GM19324 (cell line): Measurements from ENCODE around the gene TSHZ2.
"Not testable (repeated sequence)": the region's sequence is repeated elsewhere in the genome, so short reads cannot be mapped to it uniquely, and the experiment has no call there.

Source experiments
- ATAC-seq: cut with Tn5 transposase; IDR thresholded peaks from one replicate; pipeline ENCODE4 v1.9.1; 2021; ENCODE audit warnings: mild to moderate bottlenecking, moderate library complexity; ENCODE audit not compliant: unreplicated experiment, low FRiP score

Gene TSHZ2

DNA sequence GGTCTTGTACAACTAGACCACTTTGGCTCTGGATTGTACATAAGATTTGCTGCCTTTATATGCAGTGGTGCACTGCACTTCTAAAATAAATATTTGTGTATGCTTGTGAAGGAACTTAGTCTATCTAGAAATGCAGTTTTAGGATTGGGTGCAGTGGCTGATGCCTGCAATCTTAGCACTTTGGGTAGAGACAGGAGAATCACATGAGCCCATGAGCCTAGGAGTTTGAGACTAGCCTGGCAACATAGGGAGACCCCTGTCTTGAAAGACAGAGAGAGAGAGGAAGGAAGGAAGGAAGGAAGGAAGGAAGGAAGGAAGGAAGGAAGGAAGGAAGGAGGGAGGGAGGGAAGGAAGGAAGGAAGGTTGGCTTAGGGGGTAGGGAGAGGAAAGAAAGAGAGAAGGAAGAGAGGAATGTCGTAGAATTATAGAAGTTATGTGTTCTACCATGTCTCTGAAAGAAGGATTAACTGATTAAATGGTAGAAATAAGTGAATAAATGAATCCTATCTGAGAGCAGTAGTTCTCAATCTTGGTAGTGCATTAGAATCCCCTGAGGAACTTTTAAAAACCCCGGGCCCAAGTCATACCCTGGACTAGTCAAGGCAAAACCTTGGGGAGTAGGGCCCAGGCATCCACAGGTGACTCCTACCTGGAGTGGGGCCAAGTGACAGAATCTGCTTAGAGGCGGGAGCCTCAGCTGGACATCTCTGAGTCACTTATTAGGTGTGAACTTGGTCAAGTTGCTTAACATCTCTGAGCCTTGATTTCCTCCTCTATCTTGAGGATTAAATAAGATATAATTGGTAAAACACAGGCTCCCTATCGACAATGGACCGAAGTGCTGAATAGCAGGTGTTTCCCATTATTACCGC is 491.2 kb downstream of the TSHZ2 start:
- no peak for ATAC-seq

- ATAC-seq: no peak
Observed at GRCh38 chr20:53466279-53466678, 494.1 kb downstream of the TSHZ2 start.

DNA sequence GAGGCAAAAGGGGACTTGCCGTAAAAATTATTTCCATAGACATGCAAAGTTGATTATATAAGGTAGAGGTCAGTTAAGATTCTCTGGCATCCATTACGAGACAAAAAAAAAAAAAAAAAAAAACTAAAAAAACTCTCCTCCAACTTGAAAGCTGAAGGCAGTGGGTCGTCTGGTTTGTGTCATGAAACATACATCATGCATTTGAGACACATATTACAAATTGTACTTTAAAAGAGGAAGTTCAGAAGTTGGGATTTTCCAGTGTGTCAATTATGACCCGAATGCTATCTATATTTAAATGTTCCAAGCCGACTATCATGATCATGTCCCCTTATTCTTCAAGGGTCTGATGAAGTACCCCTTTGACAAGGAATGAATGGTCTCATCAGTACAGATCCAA is 496.4 kb downstream of the TSHZ2 start:
- ATAC-seq: no peak

GRCh38 chr20:53472859-53473258 is 500.7 kb downstream of the TSHZ2 start:
- ATAC-seq: not testable (repeated sequence)

GRCh38 chr20:53480913-53481312 is 508.8 kb downstream of the TSHZ2 start:
- no peak for ATAC-seq

GRCh38 chr20:53487461-53488200 is 515.5 kb downstream of the TSHZ2 start:
- ATAC-seq: no peak

DNA sequence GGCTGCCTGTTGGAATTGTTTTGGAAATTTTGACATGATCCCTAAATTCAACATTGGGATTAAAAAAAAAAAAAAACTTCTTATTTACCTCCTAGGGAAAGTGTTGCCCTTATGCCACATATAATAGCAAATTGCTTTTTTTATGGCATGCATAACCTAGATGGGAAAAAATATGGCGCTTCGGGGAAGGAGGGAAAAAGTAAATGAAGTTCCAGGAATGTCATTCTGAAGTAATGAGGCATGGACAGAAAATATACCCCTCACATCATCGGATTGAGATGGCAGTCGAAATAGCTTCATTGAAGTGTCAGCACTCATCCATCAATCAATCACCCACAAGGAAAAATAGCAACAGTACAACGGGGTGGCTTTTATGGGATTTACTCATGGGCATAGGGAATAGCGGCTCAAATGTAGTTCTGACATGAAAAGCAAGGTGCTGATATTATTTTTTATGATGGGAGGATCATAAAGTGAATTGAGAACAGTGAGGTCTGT is 516.7 kb downstream of the TSHZ2 start:
- no peak for ATAC-seq

DNA sequence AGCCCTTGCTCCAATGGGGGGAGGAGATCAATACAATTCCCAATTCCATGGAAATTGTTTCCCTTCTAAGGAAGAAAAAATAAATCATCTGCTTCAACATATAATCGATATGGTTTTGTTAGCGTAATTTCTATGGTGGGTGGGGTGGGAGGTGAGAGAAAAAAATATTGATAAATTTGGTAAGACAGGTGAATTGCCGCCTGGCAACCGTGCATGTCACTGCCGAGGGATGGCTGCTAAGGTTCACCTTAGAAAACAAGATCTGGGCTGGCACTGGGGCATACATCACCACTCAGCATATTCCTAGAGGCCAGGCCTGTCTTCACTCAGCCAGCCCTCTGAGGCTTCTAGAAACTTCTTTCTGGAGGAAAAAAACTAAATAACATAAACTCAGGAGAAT is 517.4 kb downstream of the TSHZ2 start:
- ATAC-seq: no peak

GRCh38 chr20:53490620-53491019 is 518.5 kb downstream of the TSHZ2 start:
- no peak for ATAC-seq

DNA sequence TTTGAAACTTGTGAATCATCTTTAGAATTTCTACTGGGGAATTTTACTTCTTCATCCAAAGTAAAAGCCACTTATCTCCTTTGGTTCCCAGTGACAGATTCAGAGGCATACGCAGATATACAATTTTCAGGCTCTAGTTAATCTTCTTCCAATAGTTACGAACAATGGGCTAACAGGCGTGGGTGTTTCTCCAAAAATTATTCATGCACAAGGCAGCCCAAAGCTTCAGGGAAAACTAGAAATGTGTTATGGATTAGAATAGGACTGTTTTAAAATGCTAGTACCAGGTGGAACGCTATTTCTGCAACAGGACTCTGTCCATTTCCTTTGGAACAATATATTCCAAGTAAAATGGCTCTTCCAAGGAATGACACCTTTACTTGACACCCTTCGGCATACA is 519.3 kb downstream of the TSHZ2 start:
- no peak for ATAC-seq

GRCh38 chr20:53492212-53492611 is 520.1 kb downstream of the TSHZ2 start:
- no peak for ATAC-seq

- no peak for ATAC-seq
Observed at GRCh38 chr20:53493311-53493857, 521.2 kb downstream of the TSHZ2 start.

GRCh38 chr20:53494753-53495152 is 522.6 kb downstream of the TSHZ2 start:
- ATAC-seq: no peak

DNA sequence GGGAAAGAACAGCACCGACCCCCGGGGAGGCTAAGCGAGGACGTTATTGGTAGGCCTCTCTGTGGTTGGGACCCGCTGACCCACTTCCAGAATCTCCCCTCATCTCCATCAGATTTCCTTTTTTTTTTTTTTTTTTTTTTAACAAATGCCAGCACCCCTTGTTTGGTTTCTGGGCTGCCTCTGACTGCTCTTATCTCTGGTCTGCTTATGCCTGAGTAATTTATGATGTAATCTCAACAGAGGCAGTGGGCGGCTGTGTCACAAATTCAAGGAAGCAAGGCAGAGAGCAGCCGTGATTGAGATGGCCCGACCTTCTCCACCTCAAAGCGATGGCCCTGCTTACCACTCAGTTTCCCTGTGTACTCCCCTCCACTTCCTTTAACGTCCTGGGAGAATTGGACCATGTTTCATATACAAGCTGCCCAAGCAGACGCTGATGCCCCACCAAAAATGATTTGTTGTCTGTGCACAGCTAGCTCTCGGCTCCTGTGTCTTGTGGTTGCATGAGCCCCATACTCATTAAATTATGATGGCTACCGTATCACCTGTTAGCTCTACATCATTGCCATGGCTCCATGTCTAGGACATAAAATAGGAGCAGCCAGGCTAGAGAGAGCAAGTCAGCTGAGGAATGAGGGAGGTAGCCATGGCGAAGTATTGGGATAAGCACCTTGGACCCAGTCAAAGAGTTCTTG is 523.4 kb downstream of the TSHZ2 start:
- no peak for ATAC-seq

DNA sequence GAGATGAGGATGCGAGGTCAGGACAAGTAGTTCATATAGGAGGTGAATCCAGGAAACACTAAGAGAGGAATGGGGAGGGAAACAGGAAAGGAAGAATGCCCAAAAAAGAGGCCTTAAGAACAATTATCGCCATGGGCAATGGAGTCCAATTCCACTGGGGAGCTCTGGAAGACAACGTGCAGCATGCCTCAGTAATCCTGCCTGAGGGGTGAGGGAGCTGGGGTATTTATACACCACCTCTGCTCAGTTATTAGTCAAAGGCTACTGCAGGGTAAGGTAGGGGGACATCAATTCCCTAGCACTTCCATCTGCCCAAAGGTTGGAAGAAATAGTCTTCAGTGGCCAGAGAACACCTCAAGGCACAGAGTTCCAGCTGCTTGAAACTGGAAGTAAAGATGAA is 525.1 kb downstream of the TSHZ2 start:
- no peak for ATAC-seq

GRCh38 chr20:53498341-53498740 is 526.2 kb downstream of the TSHZ2 start:
- ATAC-seq: no peak

DNA sequence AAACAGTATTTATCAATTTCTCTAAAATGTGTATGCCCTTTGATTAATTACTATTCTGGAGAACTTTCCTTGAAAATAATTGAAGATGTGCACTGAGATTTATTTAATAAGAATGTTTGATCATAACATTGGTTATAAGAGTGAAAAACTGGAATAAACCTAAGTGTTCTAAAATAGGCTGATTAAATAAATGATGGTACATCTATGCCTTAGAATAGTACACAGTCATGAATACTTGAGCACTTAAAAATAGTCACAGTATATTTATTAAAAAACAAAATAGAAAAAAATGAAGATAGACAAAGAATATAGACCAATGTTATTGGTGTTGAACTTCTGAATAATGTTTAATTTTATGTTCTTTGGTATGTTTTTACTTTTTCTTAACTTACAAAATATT is 528.5 kb downstream of the TSHZ2 start:
- ATAC-seq: no peak

GRCh38 chr20:53502820-53503219 is 530.7 kb downstream of the TSHZ2 start:
- no peak for ATAC-seq

DNA sequence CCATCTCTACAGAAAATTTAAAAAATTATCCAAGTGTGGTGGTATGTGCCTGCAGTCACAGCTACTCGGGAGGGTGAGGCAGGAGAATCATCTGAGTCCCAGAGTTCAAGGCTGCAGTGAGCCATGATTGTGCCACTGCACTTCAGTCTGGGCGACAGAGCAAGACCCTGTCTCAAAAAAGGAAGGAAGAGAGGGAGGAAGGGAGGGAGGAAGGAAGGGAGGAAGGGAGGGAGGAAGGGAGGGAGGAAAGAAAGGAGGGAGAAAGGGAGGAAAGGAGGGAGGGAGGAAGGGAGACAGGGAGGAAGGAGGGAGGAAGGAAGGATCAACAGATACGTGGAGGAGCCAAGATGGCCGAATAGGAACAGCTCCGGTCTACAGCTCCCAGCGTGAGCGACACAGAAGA is 531.4 kb downstream of the TSHZ2 start:
- ATAC-seq: no peak

DNA sequence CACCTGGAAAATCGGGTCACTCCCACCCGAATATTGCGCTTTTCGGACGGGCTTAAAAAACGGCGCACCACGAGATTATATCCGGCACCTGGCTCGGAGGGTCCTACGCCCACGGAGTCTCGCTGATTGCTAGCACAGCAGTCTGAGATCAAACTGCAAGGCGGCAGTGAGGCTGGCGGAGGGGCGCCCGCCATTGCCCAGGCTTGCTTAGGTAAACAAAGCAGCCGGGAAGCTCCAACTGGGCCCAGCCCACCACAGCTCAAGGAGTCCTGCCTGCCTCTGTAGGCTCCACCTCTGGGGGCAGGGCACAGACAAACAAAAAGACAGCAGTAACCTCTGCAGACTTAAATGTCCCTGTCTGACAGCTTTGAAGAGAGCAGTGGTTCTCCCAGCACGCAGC is 531.9 kb downstream of the TSHZ2 start:
- ATAC-seq: not testable (repeated sequence)

GRCh38 chr20:53510262-53510661 is 538.1 kb downstream of the TSHZ2 start:
- no peak for ATAC-seq
